LNCAP (cell line): ENCODE measurements around the gene STK10.

ENCODE experiments used
- TF ChIP-seq, protein P1 (sequence below): fragments of 450-650 bp; IDR thresholded peaks from 2 replicates; pipeline ENCODE4 v1.5.1; 2017; ENCODE audit warnings: mild to moderate bottlenecking

The STK10 gene

DNA sequence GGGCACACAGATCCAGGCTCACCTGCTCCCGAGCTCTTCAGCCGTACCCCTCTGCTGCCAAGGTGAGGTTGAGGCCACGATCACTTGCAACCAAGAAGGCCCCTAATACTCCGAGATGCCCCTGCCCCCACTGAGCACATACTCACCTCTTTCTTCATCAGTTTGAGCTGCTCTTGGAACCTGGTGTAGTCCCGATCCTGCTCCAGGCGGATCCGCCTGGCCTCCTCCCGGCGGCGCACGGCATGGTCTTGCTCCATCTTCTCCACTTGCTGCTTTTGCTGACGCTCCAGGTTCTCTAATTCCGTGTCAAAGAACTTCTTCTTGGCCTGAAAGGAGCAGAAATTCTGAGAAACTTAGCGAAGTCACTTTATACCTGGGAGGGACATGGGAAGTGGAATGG lies 105.8 kb downstream of the STK10 start:
- TF ChIP-seq, protein P1, sequence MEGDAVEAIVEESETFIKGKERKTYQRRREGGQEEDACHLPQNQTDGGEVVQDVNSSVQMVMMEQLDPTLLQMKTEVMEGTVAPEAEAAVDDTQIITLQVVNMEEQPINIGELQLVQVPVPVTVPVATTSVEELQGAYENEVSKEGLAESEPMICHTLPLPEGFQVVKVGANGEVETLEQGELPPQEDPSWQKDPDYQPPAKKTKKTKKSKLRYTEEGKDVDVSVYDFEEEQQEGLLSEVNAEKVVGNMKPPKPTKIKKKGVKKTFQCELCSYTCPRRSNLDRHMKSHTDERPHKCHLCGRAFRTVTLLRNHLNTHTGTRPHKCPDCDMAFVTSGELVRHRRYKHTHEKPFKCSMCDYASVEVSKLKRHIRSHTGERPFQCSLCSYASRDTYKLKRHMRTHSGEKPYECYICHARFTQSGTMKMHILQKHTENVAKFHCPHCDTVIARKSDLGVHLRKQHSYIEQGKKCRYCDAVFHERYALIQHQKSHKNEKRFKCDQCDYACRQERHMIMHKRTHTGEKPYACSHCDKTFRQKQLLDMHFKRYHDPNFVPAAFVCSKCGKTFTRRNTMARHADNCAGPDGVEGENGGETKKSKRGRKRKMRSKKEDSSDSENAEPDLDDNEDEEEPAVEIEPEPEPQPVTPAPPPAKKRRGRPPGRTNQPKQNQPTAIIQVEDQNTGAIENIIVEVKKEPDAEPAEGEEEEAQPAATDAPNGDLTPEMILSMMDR: no peak

DNA sequence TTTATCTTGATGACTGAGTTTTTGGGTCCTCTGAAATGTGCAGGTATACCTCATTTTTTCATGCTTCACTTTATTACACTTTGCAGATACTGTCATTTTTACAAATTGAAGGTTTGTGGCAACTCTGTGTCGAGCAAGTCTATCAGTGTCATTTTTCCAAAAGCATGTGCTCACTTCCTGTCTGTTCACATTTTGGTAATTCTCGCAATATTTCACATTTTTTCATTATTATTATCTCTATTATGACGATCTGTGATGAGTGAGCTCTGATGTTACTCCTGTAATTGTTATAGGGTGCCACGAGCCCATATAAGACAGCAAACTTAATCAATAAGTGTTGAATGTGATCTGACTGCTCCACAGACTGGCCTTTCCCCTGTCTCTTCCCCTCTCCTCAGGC lies 108.1 kb downstream of the STK10 start:
- TF ChIP-seq, protein P1: no peak

DNA sequence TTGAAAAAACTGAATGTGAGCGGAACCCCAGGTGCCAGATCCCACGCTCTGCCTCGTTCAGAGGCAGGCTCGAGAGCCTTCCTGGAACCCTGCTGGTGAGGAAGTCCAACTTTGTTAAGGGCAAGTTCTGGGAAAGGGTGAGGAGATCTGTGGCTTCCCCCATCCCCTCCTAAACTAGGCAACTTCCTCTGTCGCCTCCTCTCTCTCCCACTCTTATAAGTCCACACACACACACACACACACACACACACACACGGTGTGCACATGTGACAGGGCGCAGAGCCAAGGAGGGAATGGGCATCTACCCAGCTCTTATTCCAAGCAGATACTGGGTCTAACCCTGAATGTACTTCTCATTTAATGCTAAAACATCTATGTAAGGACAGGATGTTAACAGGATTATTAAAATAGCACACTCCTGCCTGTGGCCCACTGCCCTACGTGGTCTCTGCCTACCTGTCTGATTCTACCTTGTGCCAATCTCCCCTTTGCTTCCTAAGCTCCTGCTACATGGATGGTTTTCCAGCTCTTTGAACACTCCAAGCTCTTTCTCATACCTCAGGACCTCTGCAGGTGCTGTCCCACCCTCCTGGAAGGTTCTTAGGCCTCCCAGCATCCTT lies 109.2 kb downstream of the STK10 start:
- TF ChIP-seq, protein P1: no peak

DNA sequence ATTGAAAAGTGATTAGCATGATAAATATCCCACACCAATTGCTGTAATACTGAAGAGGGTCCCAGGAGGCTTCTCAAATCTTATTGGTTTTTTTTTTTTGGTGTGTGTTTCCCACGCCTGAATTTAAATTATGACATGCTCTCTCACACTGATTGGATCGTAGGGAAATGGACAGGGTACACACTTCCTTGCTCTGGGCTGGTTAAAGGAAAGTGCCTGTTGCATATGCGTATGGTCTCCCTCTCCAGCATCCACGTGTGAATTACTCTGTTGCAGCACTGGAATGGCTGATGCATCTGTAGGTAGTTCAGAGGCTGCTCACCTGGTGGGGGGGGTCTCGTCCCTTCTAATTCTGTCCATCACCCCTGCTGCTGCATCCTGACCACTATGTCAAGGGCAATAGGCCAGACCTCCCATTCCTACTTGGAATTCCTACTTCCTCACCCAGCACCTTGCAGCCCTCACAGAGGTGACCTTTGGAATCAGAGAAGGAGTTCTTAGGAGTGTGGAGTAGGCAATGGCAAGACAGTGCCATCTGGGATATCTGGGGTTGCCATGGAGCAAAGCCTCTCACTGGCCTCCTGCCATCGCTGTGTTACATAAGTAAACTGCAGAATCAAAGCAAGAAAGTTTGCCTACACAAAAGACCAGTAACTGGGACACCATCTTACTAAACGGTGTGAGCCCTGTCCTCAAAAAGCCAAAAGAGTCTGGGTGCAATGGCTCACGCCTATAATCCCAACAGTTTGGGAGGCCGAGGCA lies 110.2 kb downstream of the STK10 start:
- TF ChIP-seq, protein P1: no peak

DNA sequence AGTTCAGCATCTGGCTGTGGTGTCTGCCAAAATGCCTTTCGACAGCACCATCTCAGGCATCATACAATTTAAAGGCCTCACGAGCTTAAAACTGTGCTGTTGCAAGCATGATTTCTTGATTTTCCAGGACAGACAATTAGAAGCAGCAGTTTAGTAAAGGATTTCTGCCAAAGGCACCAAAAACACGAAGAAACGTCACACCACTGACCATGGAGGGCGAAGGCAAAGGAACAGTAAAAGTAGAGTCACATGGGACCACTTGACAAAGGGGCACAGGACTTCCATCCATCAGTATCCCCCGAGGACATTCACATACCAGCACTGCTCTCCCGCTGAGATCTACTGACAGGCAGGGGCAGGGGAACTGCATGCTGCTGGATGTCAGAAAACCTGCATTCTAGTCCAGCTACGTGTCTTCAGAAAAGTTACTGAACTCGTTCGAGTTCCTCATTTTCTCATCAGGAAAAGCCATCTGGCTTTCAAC lies 111.2 kb downstream of the STK10 start:
- TF ChIP-seq, protein P1: no peak

DNA sequence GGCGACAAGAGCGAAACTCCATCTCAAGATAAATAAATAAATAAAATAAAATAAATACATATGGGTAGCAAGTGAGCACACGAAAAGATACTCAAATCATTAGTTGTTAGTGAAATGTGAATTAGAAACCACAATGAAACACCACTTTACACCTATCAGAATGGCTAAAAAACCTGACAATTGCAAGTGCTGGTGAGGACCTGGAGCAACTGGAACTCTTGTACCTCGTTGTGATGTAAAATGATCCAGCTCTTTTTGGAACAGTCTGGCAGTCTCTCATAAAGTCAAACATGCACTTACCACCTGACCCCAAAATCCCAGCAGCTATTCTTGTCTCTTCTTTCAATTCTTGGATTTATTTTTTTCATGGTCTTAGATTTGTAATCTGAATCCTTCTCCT lies 112.4 kb downstream of the STK10 start:
- TF ChIP-seq, protein P1: no peak

DNA sequence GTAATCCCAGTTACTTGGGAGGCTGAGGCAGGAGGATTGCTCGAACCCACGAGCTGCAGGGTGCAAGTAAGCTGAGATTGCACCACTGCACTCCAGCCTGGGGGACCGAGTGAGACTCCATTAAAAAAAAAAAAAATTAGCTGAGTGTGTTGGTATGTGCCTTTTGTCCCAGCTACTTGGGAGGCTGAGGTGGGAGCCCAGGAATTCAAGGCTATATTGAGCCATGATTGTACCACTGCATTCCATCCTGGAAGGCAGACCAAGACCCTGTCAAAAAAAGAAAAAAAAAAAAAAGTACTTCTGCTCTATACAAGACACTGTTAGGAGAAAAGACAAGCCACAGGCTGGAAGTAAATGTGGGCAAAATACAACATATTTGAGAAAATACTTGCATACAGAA lies 113.1 kb downstream of the STK10 start:
- TF ChIP-seq, protein P1: no peak
